B cell (primary cell): ENCODE results near the gene MEIOB.

Source experiments
- EZH2 ChIP-seq: IDR thresholded peaks from 2 replicates; pipeline ENCODE4 v1.6.1; 2012; ENCODE audit warnings: borderline replicate concordance, low read depth, mild to moderate bottlenecking, moderate library complexity, low read length; ENCODE audit not compliant: insufficient read depth, poor library complexity, severe bottlenecking
- TF ChIP-seq, protein P1 (sequence below): fragments of 200-600 bp; IDR thresholded peaks from one replicate; pipeline ENCODE4 v1.8.0; 2022; ENCODE audit warnings: antibody characterized with exemption, mild to moderate bottlenecking

DNA sequence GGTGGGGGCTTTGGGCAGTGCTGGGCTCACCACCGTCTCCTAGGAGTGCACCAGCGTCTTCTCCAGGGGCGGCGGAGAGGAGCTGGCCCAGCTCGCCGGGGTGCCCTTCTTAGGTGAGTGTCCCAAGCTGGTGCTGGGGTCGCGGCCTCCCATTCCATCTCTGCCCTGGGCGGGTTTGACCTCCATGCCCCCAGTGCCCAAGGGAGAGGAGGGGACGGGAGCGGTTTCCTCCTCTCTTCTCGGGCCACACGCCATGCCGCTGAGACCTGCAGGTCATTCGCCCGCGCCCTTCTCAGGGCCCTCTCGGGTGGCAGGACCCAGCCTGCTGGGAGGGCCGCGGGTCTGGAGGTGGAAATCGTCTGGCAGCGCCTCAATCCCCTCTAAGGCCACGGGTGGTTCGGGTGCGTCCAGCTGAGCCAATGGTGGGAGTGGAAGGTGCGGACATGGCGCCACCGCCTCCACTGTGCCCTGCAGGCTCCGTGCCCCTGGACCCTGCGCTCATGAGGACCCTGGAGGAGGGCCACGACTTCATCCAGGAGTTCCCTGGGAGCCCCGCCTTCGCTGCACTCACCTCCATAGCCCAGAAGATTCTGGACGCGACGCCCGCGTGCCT, 83.8 kb downstream of the MEIOB start:
- no peak for TF ChIP-seq EZH2
- TF ChIP-seq, protein P1, sequence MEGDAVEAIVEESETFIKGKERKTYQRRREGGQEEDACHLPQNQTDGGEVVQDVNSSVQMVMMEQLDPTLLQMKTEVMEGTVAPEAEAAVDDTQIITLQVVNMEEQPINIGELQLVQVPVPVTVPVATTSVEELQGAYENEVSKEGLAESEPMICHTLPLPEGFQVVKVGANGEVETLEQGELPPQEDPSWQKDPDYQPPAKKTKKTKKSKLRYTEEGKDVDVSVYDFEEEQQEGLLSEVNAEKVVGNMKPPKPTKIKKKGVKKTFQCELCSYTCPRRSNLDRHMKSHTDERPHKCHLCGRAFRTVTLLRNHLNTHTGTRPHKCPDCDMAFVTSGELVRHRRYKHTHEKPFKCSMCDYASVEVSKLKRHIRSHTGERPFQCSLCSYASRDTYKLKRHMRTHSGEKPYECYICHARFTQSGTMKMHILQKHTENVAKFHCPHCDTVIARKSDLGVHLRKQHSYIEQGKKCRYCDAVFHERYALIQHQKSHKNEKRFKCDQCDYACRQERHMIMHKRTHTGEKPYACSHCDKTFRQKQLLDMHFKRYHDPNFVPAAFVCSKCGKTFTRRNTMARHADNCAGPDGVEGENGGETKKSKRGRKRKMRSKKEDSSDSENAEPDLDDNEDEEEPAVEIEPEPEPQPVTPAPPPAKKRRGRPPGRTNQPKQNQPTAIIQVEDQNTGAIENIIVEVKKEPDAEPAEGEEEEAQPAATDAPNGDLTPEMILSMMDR, result no peak
